ENCODE measurements around the gene KIF20B.

Gene KIF20B, protein sequence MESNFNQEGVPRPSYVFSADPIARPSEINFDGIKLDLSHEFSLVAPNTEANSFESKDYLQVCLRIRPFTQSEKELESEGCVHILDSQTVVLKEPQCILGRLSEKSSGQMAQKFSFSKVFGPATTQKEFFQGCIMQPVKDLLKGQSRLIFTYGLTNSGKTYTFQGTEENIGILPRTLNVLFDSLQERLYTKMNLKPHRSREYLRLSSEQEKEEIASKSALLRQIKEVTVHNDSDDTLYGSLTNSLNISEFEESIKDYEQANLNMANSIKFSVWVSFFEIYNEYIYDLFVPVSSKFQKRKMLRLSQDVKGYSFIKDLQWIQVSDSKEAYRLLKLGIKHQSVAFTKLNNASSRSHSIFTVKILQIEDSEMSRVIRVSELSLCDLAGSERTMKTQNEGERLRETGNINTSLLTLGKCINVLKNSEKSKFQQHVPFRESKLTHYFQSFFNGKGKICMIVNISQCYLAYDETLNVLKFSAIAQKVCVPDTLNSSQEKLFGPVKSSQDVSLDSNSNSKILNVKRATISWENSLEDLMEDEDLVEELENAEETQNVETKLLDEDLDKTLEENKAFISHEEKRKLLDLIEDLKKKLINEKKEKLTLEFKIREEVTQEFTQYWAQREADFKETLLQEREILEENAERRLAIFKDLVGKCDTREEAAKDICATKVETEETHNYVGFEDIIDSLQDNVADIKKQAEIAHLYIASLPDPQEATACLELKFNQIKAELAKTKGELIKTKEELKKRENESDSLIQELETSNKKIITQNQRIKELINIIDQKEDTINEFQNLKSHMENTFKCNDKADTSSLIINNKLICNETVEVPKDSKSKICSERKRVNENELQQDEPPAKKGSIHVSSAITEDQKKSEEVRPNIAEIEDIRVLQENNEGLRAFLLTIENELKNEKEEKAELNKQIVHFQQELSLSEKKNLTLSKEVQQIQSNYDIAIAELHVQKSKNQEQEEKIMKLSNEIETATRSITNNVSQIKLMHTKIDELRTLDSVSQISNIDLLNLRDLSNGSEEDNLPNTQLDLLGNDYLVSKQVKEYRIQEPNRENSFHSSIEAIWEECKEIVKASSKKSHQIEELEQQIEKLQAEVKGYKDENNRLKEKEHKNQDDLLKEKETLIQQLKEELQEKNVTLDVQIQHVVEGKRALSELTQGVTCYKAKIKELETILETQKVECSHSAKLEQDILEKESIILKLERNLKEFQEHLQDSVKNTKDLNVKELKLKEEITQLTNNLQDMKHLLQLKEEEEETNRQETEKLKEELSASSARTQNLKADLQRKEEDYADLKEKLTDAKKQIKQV (N-terminal part only)

DNA sequence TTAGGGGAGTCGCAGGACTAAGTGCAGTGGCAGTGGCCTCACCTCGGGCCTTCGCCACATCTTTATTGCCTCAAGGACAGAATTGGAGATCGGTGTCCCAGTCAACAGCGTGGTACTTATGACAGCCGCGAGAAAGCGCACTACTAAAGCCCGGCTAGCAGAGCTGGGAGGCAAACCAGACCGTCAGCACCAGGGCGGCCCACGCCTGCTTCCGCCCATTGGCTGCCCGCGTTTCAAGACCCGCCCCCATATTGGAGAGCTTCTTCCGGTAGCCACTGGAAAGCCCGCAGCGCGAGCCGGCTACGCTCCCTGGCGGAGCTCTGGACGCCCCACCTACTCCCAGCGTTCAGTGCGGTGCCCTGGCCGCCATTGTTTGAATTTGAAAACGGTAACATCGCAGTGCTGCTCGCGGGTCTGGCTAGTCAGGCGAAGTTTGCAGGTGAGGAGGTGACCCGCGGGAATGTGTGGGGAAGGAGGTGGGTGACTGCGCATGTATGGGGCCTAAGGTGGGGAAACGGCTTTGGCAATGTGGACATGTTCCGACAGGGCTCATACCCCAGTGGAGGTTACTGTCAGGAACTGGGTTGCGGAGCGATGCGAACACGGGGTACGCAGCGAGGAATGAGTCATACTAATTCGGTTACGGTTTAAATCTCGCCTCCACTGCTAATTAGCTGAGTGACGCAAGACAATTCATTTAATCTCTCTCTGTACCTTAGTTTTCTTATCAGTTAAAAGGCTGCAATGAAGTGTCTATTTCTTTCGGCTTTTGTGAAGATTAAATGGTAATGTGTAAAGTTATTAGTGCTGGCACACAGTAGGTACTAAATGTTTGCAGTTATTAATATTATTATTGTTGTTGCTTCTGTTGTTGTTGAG lies at the start of gene KIF20B:
TSS of gene KIF20B (plus strand) at position 349 of the 879 bp plus-strand sequence. CDS start 3,705 bp downstream, outside the sequence.
- DNase-seq (ENCODE audit: low read depth), result peak; percentile 94

DNA sequence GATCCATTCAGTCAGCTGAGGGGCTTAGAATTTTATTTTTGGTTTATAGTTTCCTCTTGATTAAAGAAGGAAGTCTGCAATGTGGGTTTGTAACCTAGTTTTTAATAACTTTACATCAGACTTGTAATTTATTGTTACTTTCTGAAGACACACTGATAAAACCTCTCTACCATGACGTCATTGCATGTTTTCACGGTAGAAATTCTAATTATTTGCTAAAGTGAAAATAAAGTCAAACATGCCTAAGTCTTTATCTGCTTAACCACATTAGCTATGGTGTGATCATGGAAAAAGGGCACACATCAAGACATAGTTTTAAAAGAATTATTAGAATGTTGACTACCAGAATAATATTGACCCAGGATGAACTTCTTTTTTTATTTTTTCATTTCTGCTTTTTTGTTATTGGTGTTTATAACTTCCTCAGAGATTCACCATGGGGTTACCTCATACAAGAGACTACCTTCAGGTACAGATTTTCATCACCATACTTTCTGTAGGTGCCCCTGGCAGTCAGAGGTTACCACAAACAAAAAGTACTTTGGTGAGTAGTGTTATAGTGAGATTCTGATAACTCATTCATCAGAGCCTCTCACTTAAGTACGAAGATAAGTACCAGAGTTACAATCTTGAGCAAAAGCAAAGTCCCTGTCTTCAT lies 49.3 kb upstream of the KIF20B start:
- no peak for DNase-seq (ENCODE audit: low read depth)

DNA sequence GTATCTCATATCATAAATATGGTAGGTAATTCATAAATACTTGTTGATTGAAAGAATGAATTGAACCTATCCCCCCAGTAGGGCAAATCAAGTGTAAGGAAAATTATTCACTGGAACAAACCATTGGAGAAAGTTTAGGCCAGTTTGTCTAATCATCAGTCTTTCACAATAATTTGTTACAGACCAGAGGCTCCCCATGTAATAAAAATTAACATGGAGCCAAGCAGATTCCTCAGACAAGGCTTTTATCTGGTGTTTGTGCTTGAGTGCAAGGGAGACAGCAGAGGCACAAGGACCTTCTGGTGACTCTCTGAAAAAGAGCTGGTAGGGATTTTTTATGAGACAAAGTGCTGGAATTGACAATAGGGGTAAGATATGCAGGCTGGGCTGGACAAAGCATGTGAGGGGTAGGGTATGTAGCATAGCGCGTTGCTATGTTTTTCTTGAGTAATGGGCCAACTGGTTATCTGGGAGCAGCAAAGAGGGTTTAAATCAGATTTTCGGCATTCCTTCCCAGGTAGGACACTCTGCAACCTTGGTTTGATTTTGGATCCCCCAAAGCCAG lies 48.5 kb upstream of the KIF20B start:
- no peak for DNase-seq (ENCODE audit: low read depth)

DNA sequence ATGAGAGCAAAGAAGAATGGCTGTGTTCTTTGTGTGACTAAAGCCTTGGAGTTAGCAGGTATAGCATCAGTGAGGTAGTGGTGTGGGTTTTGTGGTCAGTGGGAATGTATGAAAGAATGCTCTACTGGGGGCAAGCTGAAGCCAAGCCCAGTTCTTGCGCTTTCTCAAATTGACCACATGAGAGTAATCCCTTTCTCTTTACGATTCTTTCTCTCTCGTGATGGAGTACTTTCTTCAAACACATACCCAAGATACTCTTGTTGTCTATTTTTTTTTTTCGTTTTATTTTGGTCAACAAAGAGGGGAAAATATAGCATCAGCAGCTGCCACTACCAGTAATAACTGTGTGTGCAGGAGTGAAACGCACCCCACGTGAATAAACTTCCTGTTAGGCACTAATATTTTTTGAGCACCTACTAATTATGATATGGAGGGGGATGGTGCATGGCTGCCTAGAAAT lies 48.0 kb upstream of the KIF20B start:
- no peak for DNase-seq (ENCODE audit: low read depth)

DNA sequence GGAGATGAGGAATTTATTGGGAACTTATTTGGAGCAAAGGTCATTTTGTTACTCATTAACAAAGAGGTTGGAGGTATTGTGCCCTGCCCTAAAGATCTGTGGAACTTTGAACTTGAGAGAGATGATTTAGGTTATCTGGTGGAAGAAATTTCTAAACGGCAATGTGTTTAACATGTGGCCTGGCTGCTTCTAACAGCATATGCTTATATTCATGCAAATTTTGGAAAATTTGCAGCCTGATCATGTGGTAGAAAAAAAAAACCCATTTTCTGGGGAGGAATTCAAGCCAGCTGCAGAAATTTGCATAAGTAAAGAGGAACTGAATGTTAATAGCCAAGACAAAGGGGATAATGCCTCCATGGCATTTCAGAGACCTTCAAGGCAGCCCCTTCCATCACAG lies 45.7 kb upstream of the KIF20B start:
- no peak for DNase-seq (ENCODE audit: low read depth)

DNA sequence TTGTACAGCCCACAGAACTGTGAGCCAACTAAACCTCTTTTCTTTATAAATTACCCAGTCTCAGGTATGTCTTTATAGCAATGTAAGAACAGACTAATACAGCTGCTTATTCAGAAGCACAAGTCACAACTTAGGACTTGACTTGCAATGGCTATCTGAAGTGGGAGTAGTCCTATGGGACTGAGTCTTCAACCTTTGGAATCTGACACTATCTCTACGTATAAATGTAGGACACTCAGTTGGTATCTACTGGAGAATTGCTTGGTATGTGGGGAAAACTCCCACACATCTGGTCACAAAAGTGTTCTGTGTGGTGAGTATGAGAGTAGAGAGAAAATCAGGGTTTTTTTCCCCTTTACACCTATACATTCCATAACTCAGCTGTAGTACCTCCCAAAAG lies 44.1 kb upstream of the KIF20B start:
- DNase-seq (ENCODE audit: low read depth), result no peak

DNA sequence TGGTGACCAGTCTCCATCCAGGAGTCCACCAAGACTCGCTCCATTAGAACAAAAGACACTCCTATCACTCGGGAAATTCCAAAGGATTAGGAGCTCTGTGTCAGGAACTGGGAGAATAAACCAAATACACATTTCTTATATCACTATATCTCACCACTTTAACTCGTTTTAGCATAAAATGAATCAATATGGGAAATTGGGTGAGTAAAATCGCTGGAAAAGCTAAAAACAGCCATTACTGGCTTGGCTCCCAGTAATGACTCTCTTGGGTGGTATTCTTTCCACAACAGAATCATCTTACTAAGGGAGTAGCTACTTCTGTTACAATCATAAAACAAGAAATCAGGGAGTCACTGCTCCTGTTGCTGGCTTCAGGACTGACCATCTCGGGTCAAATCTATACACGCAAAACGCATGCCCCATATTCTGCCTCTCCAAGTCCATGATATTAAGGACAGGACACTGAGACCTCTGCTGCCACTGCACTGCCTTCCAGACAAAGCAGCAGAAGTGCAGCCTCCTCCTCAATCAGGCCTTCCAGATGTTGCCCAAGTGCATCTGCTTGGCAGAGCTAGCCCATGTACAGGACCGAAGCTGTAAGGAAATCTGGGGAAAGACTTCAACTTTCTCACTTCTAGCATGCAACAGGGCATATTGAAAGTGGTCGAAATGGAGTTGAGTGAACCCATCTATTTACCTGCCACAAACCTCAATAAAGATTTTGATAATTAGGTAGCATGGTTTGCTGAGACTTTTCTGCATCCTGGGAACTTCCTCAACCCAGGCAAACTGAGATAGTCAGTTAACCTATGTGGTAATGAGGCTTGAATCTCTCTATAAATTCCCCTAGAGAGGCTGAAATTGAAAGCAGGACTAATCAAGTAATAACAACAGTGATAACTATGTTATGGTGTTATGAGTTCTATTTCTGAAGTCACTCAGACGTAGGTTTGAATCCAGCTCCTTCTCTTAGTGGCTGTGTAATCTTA lies 42.0 kb upstream of the KIF20B start:
- peak; percentile 52 for DNase-seq (ENCODE audit: low read depth)

DNA sequence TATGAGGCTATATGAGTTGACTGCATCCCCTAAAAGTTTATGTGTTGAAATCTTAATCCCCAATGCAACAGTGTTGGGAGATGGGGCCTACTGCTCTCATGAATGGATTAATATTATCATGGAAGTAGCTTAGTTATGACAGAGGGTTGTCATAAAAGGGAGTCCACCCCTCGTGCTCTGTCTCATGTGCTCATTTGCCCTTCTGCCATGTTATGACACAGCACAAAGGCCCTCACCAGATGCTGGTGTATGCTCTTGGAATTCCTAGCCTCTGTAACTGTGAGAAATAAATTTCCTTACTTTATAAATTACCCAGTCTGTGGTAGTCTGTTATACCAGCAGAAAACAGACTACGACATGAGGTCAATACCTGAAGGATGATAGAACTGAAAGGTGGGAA lies 38.8 kb upstream of the KIF20B start:
- no peak for DNase-seq (ENCODE audit: low read depth)

DNA sequence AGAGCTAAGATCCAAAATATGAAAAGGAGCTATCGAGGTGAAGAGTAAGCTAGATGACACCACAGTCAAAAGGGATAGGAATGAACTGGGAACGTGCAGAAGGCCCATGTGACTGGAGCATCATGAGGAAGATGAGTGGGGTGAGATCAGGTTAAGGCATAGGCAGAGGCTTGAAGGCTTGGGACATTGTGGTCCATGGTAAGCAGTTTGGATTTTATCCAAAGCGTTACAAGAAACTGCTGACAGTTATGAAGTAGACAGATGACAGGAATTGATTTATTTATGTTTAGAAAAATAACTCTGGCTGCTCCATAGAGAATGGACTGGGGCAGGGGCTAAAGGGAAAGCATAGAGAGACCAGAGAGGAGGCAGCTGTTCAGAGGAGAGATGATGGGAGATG lies 38.2 kb upstream of the KIF20B start:
- DNase-seq (ENCODE audit: low read depth), result no peak

DNA sequence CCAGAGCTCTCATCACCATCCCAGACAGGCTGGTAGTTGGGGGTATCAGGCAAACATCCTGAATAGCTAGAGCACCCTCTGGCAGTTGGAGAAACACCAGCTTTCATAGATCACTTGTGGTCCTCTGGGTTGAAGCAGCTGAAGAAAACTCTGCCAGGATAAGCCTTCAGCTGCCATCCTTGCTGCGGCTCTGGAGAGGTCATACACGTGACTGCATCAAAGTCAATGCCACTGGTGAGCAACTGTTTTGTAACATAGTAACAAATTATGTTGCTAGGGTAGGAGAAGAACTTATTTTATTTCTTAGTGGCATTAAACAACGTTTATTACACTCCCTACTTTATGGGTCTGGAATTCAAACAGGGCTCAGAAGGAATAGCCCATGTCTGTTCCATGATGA lies 37.2 kb upstream of the KIF20B start:
- no peak for DNase-seq (ENCODE audit: low read depth)

DNA sequence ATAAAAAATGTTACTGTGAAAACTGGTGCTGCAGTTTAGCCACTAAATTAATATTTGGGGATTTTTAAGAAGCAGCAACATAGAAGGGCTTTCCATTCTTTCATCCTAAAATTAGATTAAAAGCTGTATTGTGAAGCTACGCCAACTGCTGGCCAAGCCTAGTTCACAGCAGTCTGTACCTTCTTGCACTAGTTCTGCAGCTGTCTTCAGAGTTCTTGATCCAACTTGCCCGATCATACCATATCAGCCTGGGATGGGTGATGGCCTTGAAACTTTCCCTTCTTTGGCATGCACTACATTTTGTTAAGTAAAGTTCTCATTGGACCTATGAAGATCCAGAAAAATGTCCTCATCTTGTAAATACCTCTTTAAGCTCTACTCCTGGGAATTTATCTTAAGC lies 36.1 kb upstream of the KIF20B start:
- DNase-seq (ENCODE audit: low read depth), result no peak

DNA sequence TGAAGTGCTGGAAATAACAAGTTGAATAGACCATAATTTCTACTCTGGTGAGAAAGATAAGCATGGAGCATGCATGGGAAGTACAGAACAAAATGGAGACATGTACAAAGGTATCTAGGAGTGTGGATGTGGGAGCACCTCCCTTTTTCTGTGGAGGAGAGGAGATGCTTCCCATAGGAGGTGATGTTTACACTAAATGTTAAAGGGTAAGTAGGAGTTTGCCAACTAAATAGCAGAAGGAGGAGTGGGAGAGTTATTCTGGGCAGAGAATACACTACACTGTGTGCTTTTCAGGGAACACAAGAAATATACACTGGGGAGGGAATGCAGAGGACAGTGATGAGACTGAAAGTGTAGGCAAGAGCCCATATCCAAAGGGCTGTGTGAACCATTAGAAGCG lies 35.3 kb upstream of the KIF20B start:
- DNase-seq (ENCODE audit: low read depth), result no peak

DNA sequence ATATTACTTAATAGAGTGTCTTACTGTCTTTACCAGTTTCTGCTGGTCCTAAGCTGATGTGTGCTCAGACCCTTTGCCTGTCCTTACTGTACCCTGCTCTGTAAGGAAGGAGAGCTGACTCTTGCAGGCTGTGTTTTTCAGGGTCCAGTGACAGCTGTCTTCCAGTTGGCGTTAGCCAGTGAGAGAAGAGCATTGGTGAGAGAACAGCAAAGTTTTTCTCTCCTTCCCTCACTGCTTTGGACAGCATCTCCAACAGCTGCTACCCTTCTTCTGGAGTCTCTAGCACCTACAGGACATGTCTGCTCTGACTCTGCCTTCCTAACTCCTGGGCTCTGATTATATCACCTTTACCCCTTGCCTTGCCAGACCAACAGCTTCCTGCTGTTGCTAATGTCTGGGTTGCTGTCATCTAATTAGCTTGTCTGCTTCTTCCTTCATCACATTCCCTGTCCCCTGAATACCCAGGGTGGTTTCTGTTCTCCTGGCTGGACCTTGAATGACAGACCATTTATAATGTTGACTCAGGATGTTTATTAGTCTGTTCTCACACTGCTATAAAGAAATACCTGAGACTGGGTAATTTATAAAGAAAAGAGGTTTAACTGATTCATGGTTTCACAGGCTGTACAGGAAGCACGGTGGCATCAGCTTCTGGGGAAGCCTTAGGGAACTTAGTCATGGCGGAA lies 32.9 kb upstream of the KIF20B start:
- DNase-seq (ENCODE audit: low read depth), result no peak

DNA sequence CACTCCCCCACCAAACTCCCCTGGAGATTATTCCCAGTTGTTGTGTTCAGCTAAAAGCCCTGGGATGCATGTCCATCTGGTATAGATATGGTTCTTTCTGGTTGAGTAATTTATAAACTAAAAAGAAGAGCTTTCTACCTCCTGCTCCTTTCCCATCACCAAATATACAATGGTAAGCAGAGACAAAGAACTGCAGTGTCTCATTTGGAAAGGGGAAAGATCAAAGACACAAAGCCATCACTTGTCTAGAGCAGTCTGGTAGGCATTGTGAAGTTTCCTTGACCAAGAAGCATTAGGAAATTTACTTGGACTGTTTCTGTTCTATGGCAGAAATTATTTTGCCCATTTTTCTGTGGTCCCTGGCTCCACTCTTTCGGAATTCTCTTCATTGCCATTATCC lies 31.4 kb upstream of the KIF20B start:
- no peak for DNase-seq (ENCODE audit: low read depth)

DNA sequence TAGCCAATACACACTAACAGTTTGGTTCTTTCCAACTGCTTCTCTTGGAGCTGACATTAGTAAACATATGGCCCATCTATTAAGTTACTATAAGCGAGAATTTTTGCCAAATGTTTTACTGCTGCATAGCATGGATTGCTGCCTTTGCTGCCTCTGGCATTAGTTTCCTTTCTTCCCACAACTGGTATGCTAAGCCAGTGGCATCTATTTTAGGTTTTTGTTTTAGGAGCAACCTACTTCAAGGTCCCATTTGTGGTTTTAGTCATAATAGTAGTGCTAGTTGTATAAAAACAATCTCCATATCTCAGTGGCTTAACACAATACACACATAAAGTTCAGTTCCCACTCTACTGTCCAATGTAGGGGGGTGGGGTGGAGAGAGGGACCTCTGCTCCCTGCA lies 30.5 kb upstream of the KIF20B start:
- no peak for DNase-seq (ENCODE audit: low read depth)

DNA sequence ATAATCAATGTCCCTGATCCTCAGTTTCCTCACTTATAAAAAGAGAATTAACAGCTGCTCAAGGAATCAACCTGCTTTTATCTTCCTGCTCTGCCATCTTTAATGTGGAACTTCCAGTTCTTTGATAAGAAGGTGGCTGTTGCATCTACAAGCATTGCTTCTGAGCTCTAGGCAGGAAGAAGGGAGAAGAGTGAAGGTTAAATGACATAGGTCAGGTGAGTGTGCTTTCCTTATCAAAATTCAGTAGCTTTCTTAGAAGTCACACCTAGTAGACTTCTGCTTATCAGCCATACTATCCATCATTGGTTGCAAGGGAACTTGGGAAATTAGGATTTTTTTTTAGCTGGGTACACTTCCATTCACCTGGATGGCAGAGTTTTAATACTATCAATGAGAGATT lies 24.0 kb upstream of the KIF20B start:
- DNase-seq (ENCODE audit: low read depth), result no peak

DNA sequence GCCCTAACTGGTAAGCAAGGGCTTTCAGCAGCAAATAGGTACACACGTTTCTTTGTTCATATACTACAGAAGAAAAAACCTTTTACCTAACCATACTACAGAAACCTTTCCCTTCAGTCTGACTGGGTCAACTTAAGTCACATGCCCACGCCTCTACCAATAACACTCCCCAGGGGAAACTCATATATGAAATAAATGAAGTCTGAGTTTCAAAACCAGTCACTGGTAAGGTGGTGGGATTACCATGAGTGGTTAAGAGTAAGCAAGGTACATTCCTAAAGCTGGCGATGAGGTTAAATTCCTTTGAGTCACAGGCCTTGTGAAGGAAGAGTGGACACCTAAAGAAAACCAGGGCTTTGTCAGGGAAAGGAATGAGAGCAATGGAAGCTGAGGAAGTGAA lies 21.4 kb upstream of the KIF20B start:
- DNase-seq (ENCODE audit: low read depth), result no peak

DNA sequence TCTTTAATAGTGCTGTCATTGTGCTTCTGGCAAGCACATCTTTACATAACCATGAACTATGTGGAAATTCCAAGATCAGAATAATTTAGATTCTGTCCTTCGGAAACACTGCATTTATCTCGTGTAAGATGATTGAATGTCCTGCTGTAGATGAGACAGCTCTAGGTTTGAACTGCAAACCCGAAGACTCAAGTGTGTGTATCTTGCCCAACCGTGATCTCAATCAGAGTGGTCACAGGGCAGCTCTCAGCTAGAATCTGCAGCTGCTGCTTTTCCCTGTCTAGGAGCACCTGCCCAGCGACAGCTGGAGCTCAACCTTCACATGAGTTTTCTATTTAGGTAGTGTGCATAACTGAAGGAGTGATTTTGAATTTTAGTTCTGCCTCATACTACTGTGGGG lies 17.5 kb upstream of the KIF20B start:
- DNase-seq (ENCODE audit: low read depth), result no peak

DNA sequence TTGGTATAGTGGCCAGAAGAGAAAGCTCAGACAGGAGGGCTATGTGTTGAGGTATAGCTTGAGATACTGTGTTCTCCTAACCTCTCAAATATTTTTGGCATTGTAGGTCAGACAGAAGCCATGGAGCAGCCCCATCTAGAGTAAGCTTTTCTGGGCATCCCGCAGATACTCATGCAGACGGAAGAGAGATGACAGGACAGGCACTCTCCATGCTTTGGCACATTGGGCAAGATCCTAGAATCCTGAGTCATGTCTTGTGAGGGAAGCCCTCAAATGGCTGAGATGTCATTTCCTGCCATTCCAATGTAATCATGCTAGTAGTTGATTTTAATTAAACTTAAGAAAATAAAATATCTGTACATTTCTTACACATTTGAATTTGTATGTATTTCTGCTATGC lies 16.8 kb upstream of the KIF20B start:
- no peak for DNase-seq (ENCODE audit: low read depth)
